ENCODE data around the gene WDPCP. TPM values are rescaled to one million over a fixed set of nuclear protein-coding genes. Genes with fewer than 3 reads are reported as not detected.
"Not testable (repeated sequence)": the region's sequence is repeated elsewhere in the genome, so short reads cannot be mapped to it uniquely, and the experiment has no call there.

Gene WDPCP
- total RNA-seq, 2 experiments from 2014 or later: 4.9 to 6.3 TPM

DNA sequence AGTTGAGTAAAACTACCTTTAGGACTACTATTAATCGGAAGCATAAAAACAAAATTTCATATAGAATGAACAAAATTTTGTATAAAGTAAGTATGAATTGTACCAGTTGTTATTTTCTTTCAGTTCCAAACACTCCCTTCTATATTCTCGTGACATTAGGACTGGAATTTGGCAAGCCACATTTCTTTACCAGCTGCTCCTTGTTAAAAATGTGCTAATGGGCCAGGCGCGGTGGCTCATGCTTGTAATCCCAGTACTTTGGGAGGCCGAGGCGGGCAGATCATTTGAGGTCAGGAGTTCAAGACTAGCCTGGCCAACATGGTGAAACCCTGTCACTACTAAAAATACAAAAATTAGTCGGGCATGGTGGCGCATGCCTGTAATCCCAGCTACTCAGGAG, 20.6 kb upstream of the WDPCP start:
- H3K4me3 Mint-ChIP-seq, H3K9me3 Mint-ChIP-seq, DNase-seq, H3K27me3 Mint-ChIP-seq, H3K27ac Mint-ChIP-seq, CTCF ChIA-PET, H3K4me1 Mint-ChIP-seq: not testable (repeated sequence)
- H3K36me3 Mint-ChIP-seq (ENCODE audit: low read depth): peaks cover 24% of the 10 kb centered on the region
- POLR2A ChIA-PET: interaction anchor here (2.7 kb wide), 1 partner anchor 233 kb away, joined by 5 read pairs; the partner anchor contains the start of gene UGP2

DNA sequence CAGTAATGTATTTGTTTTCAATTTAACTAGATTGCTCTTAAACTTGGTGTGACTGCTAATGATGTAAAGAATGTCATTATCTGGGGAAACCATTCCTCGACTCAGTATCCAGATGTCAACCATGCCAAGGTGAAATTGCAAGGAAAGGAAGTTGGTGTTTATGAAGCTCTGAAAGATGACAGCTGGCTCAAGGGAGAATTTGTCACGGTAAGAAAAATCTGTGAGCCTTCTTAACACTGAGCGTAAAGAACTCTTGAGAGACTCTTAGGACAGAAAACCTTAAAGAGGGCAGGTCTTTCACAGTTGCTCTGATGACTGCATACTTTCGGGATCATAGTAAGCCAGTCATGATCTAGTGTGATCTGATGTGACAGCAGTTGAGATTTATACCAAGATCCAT, 16.4 kb upstream of the WDPCP start:
- H3K27me3 Mint-ChIP-seq: no peaks in the 10 kb centered on the region
- H3K27ac Mint-ChIP-seq: no peak overlapping the region
- CTCF ChIA-PET: no interaction called here
- no peak overlapping the region for H3K4me3 Mint-ChIP-seq
- no peak for DNase-seq
- H3K9me3 Mint-ChIP-seq: no peaks in the 10 kb centered on the region
- peaks cover 50% of the 10 kb centered on the region for H3K36me3 Mint-ChIP-seq (ENCODE audit: low read depth)
- POLR2A ChIA-PET: interaction anchor here (1.0 kb wide), 1 partner anchor 9 kb away, joined by 3 read pairs; no protein-coding TSS in a partner anchor
- H3K4me1 Mint-ChIP-seq: peaks cover 1% of the 10 kb centered on the region

DNA sequence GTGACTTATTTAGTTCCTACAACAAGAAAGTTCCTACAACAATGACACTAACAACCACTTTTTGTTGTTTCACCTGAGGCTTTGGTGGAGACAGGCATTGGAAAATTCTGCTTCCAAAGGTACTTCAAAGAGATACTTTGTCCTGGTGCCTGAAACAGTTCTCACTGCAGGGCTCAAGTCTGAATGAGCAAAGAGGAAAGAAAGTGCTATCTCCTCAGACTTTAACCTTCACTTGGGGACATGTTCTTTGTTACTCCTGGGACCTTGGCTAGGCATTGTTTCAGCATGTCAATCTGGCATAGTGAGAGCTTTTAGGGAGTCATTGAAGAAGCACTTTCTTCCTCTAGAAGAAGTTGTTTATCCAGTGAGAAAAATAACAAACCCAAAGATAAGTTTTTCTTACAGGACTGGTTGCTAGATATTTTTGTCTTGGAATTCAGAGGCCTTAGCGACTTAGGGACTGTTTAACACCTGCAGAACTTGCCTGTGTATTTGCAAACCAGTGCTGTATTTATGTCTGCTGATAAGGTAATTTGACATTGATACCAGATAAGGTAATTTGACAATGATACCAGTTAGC, 12.7 kb upstream of the WDPCP start:
- CTCF ChIA-PET: no interaction called here
- H3K9me3 Mint-ChIP-seq: no peaks in the 10 kb centered on the region
- no peak overlapping the region for H3K4me3 Mint-ChIP-seq
- peaks cover 54% of the 10 kb centered on the region for H3K36me3 Mint-ChIP-seq (ENCODE audit: low read depth)
- H3K4me1 Mint-ChIP-seq: no peaks in the 10 kb centered on the region
- POLR2A ChIA-PET: interaction anchor here (2.6 kb wide), 1 partner anchor 12 kb away, joined by 18 read pairs; the partner anchor contains the start of genes MDH1 and WDPCP
- DNase-seq: no peak
- H3K27me3 Mint-ChIP-seq: no peaks in the 10 kb centered on the region
- H3K27ac Mint-ChIP-seq: no peak overlapping the region

DNA sequence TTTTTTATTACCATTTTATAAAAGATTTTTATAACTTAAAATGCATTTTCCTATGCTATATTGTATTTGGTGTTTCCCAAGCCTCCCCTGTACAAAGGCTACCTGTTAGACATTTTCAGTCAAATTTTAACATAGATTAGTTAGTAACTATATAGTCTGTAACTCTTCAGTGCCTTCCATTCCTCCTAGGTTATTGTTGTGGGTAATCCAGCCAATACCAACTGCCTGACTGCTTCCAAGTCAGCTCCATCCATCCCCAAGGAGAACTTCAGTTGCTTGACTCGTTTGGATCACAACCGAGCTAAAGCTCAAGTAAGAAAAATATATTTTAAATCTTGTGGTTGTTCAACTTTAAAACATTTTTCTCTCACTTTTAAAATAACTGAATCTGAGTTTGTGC, 10.7 kb upstream of the WDPCP start:
- ChIA-PET CTCF (interaction anchor here (1.2 to 1.6 kb wide), 2 partner anchors 46 to 262 kb away, joined by 3 read pairs; no protein-coding TSS in a partner anchor), POLR2A (interaction anchor here (2.6 kb wide), 1 partner anchor 10 kb away, joined by 18 read pairs; the partner anchor contains the start of genes MDH1 and WDPCP)
- DNase-seq: no peak
- no peaks in the 10 kb centered on the region for H3K4me1 Mint-ChIP-seq
- peaks cover 56% of the 10 kb centered on the region for H3K36me3 Mint-ChIP-seq (ENCODE audit: low read depth)
- H3K27me3 Mint-ChIP-seq: no peaks in the 10 kb centered on the region
- H3K9me3 Mint-ChIP-seq: no peaks in the 10 kb centered on the region
- no peak overlapping the region for H3K27ac Mint-ChIP-seq
- no peak overlapping the region for H3K4me3 Mint-ChIP-seq

DNA sequence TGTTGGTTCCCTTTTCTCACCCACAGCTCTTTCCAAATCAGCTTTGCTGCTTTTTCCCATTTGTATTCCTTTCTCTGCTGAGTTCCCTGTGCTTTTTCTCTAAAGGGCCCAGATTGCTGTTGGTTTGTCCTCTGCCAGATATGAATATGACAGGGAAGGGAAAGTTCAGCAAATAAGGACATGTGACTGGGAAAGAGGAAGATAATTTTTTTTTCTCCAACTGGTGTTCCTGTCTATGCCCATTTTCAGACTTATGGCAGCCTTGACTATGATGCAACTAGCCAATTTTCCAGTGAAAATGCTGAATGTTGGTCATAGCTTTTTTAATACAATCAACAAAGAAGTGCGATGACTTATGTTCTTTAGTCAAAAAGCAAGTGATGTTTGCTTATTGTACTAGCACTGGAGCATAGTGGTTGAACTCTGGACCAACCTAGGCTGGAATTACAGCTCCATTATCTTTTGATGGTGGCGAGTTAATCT, 8.2 kb upstream of the WDPCP start:
- Mint-ChIP-seq H3K4me3 (no peak overlapping the region), H3K9me3 (no peaks in the 10 kb centered on the region), H3K4me1 (peaks cover 5% of the 10 kb centered on the region), H3K36me3 (ENCODE audit: low read depth) (peaks cover 47% of the 10 kb centered on the region), H3K27ac (no peak overlapping the region), H3K27me3 (no peaks in the 10 kb centered on the region)
- no peak for DNase-seq
- CTCF ChIA-PET: interaction anchor here (1.2 kb wide), 1 partner anchor 8 kb away, joined by 4 read pairs; the partner anchor contains the start of gene WDPCP
- POLR2A ChIA-PET: no interaction called here

DNA sequence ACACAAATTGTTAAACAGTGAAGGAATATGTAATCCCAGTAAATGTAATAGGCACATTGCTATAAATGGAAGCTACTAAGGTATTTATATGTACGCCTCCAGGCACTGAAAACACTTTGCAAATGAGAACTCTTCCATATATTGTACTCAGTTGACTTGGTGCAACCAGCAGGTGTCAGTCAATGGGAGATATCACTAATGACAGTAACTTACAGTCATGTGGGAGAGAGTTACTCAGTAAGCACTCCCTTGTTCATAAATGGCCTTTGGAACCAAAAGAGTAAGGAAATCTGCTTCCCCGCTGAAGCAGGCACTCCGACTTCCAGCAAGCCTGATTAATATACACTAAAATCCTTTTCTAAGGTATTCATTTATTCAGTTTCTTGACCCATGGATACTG, 6.4 kb upstream of the WDPCP start:
- CTCF ChIA-PET: no interaction called here
- Mint-ChIP-seq H3K27me3 (no peaks in the 10 kb centered on the region), H3K9me3 (no peaks in the 10 kb centered on the region), H3K36me3 (ENCODE audit: low read depth) (peaks cover 40% of the 10 kb centered on the region), H3K4me1 (peaks cover 21% of the 10 kb centered on the region), H3K4me3 (no peak overlapping the region), H3K27ac (no peak overlapping the region)
- DNase-seq: no peak
- POLR2A ChIA-PET: no interaction called here

DNA sequence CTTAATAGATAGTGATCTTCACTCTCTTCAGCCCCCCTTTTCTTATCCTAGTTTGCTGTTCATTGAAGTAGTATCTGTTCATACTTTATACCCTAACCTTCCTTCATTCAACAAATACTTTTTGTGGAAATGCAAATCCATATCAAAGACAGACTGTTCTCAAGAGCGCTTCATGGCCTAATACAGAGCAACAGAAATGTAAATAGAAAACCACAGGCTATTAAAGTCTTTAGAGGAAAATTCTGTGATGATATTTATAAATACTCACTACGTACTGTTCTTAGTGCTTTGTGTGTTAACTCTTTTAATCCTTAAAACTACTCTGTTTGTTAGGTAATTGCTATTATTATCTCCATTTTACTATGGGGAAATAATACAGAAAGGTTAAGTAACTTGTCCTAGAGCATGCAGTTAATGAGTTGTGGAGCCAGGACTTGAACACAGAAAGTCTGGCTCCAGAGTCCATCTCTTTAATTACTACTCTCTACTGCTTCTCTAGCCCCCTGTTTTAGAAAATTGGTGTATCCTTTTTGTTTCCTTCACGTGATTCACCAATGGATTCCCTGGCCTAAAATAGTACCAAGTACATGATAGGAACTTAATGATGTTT, 3.4 kb upstream of the WDPCP start:
- POLR2A ChIA-PET: interaction anchor here (1.1 to 5.3 kb wide), 2 partner anchors 250 to 251 kb away, joined by 3 to 100 read pairs; partner anchors contain the start of gene UGP2
- CTCF ChIA-PET: interaction anchor here (1.5 kb wide), 1 partner anchor 269 kb away, joined by 6 read pairs; no protein-coding TSS in a partner anchor
- Mint-ChIP-seq H3K4me1 (peaks cover 34% of the 10 kb centered on the region), H3K9me3 (no peaks in the 10 kb centered on the region), H3K27me3 (no peaks in the 10 kb centered on the region), H3K4me3 (no peak overlapping the region), H3K36me3 (ENCODE audit: low read depth) (peaks cover 30% of the 10 kb centered on the region), H3K27ac (no peak overlapping the region)
- DNase-seq: no peak

DNA sequence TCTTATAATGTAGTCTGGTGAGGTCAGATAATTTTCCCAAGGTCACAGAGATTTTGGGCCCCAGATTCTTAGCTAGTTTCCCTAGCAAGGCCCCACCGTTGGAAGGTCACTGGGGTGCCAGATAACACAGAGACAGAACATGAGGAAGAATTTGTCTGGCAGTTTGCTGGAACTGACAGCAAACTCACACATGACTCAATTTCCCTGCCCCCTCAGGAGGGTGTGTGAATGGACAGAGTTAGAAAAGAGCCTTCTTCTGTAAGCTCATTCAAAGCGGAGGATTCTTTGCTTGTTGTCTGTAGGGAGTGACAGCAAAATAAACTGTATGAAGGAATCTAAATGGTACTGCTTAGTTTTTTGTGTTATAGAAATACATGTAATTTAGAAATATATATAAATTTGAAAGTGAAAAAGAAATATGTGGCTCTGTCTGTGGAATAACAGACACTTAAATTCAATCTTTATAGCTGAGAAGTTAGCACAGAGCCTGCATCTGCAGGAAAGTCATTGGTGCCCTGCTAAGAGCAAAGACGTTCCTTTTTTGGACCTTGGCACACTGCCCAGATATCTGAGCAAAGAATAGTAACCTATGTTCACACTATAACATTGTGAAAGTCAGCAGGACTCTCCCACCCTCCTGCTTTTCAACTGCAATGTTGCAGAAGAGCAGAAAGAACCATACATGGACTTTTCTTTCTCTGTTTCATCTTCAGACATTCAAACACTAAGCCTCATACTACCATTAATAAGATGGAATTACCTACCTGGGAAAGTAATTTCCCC, 2.5 kb upstream of the WDPCP start:
- Mint-ChIP-seq H3K27ac (no peak overlapping the region), H3K27me3 (no peaks in the 10 kb centered on the region), H3K4me3 (no peak overlapping the region), H3K36me3 (ENCODE audit: low read depth) (peaks cover 25% of the 10 kb centered on the region), H3K9me3 (no peaks in the 10 kb centered on the region), H3K4me1 (peaks cover 37% of the 10 kb centered on the region)
- DNase-seq: no peak
- POLR2A ChIA-PET: interaction anchor here (1.1 to 5.3 kb wide), 4 partner anchors 251 to 1063 kb away, joined by 3 to 100 read pairs (median 11); partner anchors contain the start of genes SERTAD2 and UGP2
- CTCF ChIA-PET: interaction anchor here (1.5 kb wide), 1 partner anchor 270 kb away, joined by 6 read pairs; no protein-coding TSS in a partner anchor

DNA sequence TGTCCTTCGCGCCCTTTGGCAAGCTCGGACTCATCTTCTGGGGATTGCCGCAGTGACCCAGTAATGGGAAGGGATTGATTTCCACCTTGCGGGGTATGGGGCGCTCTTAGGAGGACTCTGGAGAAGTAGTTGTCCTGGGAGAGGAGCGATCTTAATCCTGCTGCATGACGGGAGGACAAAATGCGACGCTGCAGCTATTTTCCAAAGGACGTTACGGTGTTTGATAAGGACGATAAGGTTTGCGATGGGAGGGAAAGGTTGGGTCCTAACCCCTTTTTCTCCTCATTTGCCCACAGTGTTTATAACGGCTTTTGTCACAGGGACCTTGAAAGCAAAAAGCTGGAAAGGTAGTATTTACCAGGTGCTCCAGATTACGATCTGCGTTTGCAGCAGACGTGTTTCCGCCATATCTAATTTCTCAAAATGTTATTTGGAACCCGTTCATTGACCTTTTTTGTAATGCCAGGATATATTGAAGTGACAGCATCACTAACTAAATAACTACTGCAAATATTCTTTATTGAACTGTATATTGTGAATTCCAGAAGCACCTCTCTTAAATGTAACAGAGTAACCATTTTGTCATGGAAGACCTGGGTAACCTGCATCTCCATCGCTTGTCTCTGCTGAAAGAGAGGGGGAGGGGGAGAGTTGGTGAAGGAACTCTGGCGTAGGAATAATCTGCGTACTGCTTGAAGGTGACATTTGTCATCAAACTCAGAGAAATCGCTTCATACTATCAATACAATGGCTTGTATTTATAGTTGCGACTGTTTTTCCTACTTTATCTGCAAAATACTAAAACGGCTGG, 1.1 kb upstream of the WDPCP start:
- ChIA-PET CTCF (interaction anchor here (0.6 to 2.4 kb wide), 2 partner anchors 266 to 272 kb away, joined by 3 to 8 read pairs; no protein-coding TSS in a partner anchor), POLR2A (interaction anchor here (0.8 to 5.3 kb wide), 19 partner anchors 10 to 1638 kb away, joined by 3 to 100 read pairs (median 4); partner anchors contain the start of genes ACTR2, AFTPH, SERTAD2 and UGP2)
- Mint-ChIP-seq H3K27me3 (no peaks in the 10 kb centered on the region), H3K9me3 (no peaks in the 10 kb centered on the region), H3K36me3 (ENCODE audit: low read depth) (peaks cover 12% of the 10 kb centered on the region), H3K27ac (peak overlapping the region; percentile 95), H3K4me1 (peaks cover 37% of the 10 kb centered on the region), H3K4me3 (peak overlapping the region; percentile 88)
- DNase-seq: no peak

DNA sequence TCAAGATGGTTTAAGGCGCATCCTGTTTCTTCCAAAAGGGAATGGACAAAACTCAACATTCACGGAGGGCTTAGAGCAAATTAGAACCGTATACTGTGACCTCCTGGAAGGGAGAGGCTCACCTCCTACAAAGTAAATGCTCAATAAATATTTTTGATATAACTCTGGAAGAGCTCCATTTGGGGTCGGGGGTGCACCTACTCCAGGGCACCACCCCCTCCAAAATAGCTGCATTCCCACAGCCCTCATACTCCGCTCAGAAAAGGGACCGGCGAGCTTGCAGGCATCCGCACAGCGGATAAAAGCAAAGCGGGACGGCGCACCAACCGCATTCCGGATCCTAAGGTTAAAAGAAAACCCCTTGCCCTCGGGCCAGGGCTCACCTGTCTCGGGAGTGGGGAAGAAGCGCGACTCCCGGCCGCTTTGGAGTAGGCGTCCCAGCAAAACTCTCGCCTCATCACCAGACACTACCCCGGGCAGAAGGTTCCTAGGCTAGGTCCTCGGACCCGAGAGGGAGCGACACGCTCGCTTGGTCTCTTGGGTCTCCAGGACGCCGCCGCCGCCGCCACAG, 378 bp downstream of the WDPCP start:
- peak overlapping the region; percentile 95 for H3K27ac Mint-ChIP-seq
- peaks cover 6% of the 10 kb centered on the region for H3K36me3 Mint-ChIP-seq (ENCODE audit: low read depth)
- peak overlapping the region; percentile 88 for H3K4me3 Mint-ChIP-seq
- ChIA-PET CTCF (interaction anchor here (0.9 to 2.4 kb wide), 3 partner anchors 9 to 273 kb away, joined by 3 to 8 read pairs (median 4); no protein-coding TSS in a partner anchor), POLR2A (interaction anchor here (0.8 to 5.3 kb wide), 22 partner anchors 9 to 1824 kb away, joined by 3 to 100 read pairs (median 4); partner anchors contain the start of genes ACTR2, AFTPH, SERTAD2 and UGP2)
- no peaks in the 10 kb centered on the region for H3K27me3 Mint-ChIP-seq
- peaks cover 35% of the 10 kb centered on the region for H3K4me1 Mint-ChIP-seq
- no peak for DNase-seq
- H3K9me3 Mint-ChIP-seq: no peaks in the 10 kb centered on the region

DNA sequence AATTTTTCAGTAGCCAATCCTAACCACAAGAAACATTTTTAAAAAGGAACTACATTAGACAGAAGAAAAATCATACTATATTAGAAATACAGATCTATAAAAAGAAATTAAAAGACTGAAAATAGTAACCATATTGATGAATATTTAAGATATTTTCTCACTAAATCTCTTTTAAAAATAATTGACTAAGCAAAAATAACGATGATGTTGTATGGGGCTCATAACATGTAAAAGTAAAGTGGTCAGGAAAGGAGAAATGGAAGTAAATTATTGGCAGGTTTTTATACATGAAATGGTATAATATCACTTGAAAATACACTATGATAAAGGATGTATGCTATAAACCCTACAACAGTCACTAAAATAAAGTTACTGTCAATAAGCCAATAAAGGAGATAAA, 5.4 kb downstream of the WDPCP start:
- ChIA-PET POLR2A (no interaction called here), CTCF (no interaction called here)
- H3K9me3 Mint-ChIP-seq: no peaks in the 10 kb centered on the region
- no peak for DNase-seq
- H3K27me3 Mint-ChIP-seq: no peaks in the 10 kb centered on the region
- H3K4me1 Mint-ChIP-seq: peaks cover 14% of the 10 kb centered on the region
- H3K4me3 Mint-ChIP-seq: no peak overlapping the region
- no peak overlapping the region for H3K27ac Mint-ChIP-seq
- H3K36me3 Mint-ChIP-seq (ENCODE audit: low read depth): no peaks in the 10 kb centered on the region

All from activated CD4-positive, alpha-beta memory T cell treated with anti-CD3 and anti-CD28 coated beads, Interleukin-2, amount 10 ng/mL, durations not matched to agents 7 days and 5 days (primary cell).